HG02759 (cell line): ENCODE measurements around the gene SNTB2.
A peak's percentile ranks its signal among the peaks of the same experiment; 100 is the strongest.

ENCODE experiments used
- ATAC-seq: cut with Tn5 transposase; IDR thresholded peaks from one replicate; pipeline ENCODE4 v1.9.1; 2021; ENCODE audit warnings: mild to moderate bottlenecking, moderate library complexity; ENCODE audit not compliant: unreplicated experiment

Gene SNTB2

GRCh38 chr16:69338557-69339288 lies 151.8 kb downstream of the SNTB2 start:
- no peak for ATAC-seq

- peak; percentile 90 for ATAC-seq
These were observed 152.5 kb downstream of the SNTB2 start, which contains the start of the genes COG8 and NIP7 for GRCh38 chr16:69339289-69340094. TSS of gene COG8 (minus strand) at chr16:69339564. CDS start at chr16:69339552, 12 bp downstream. TSS of gene NIP7 (plus strand) at chr16:69339772. CDS start at chr16:69339830, 58 bp downstream.

DNA sequence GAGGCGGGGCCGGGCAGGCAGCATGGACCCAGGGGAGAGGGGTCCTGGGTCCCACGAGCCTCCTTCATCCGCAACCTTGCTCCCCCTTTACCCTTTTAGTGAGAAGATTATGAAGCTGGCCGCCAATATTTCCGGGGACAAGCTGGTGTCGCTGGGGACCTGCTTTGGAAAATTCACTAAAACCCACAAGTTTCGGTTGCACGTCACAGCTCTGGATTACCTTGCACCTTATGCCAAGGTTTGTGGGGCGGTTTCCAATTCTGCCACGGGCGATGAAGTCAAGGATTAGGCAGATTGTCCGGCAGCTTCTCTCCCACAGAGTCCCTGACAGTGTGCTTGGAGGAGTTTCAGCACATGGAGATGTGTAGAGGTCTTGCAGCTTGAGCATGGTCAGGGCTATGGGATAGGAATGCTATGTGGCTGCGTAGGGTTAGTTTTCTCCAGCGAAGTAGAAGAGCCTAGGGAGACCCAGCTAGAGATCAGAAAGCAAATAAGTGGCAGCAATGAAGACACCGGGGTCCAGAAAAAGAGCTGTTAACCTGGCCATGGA lies 153.2 kb downstream of the SNTB2 start:
- ATAC-seq: no peak

- ATAC-seq: no peak
These were observed 157.2 kb downstream of the SNTB2 start for GRCh38 chr16:69344171-69344570.

- ATAC-seq: no peak
These were observed 159.0 kb downstream of the SNTB2 start for GRCh38 chr16:69345923-69346322.

GRCh38 chr16:69346683-69347082 lies 159.7 kb downstream of the SNTB2 start:
- ATAC-seq: no peak

GRCh38 chr16:69348222-69348621 lies 161.3 kb downstream of the SNTB2 start:
- no peak for ATAC-seq

DNA sequence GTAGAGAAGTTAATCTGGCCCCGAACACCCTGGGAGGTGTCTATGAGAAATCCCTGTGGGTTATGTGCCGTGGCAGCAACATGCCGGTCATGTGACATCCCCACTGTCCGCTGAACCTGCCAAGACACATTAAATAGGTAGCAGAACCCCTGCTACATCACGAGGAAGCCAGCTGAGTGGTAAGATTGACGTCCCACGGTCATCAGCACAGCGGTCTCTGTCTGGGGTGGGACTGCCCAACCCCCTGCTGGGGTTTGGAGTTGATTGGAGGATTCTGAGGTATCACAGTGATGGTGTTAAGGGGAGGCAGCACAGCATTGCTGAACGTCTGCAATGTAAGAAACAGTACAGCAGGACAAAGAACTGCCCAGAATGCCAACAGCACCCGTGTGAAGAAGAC lies 162.6 kb downstream of the SNTB2 start:
- ATAC-seq: no peak

DNA sequence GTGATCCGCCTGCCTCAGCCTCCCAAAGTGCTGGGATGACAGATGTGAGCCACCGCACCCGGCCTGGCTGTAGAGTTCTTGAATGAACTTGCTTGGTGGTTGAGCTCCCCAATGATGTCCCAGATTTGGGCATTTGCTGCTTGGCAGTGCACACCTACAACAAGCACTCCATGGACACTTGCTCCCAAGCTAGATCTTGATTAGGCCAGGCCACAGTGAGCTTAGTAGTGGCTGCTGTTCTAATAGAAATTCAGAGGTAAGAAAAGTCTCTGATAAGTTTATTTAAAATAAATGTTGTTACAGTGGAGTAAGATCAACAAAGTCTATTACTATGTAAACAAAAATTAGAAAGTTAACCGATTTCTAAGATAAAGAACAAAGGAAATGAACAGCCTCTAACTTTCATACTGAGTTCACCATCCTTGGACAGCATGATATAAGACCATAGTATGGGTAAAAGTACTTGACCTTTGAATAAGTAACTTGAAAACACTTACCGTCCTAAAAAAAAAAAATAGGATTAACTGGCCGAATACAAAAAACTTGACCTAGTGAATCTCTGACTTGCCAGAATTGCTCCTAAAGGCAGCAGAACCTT lies 163.7 kb downstream of the SNTB2 start:
- no peak for ATAC-seq

DNA sequence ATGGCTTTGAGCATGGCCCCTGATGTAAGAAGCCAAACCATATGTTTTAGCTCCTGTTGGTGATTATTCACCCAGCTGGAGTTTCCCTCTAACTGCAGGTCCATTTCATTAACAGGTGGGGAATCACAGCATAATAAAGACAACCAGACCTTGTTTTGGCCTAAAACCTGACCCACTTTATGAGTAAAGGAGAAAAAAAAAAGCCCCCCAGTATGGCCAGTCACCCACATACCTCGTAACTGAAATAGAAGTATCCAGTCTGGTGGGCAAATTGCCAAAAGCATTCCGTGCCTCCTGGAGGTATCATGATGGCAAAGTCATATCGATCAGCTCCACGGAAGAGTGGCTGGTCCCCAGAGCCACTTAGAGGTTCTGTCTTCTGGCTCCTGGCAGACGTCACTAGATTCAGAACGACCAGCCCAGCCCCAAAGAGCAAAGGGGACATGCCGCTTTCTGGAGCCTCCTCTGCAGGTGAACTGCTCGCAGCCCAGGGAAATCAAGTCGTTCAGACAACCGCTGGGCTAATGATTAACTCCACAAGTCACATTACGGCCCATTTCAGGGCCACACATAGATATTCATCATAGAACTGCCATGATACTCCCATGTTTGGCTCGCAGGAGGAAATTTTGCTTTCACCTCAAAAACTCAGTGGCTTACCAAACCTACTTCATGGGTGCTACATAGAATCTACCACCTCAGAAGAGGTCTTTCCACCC lies 164.5 kb downstream of the SNTB2 start, which contains the start of gene TMED6:
Gene TMED6, minus strand, starts transcription at position 478 of the 719 bp plus-strand sequence. Its CDS starts 33 bp downstream, at position 445.
- ATAC-seq: no peak
